Activated T-helper 17 cell treated with anti-CD3 and anti-CD28 coated beads, Interleukin-2, amount 50 U/mL, for 72 hours (primary cell): ENCODE data around the gene FAM72D. TPM values are rescaled to one million over a fixed set of nuclear protein-coding genes. Genes with fewer than 3 reads are reported as not detected.
"Not testable (repeated sequence)": the region's sequence is repeated elsewhere in the genome, so short reads cannot be mapped to it uniquely, and the experiment has no call there.

Source experiments
- ATAC-seq: fragments of 150-1000 bp; cut with Tn5 transposase; replicated peaks from 2 replicates; pipeline ENCODE4 v1.10.0; 2021; ENCODE audit warnings: mild to moderate bottlenecking, moderate library complexity
- H3K27ac Mint-ChIP-seq: one replicate; pipeline ENCODE4 v1.8.0; 2022; ENCODE audit warnings: mixed read lengths
- H3K27me3 Mint-ChIP-seq: one replicate; pipeline ENCODE4 v1.8.0; 2022; ENCODE audit warnings: mixed read lengths
- H3K36me3 Mint-ChIP-seq: one replicate; pipeline ENCODE4 v1.8.0; 2022; ENCODE audit warnings: low read depth, mild to moderate bottlenecking, mixed read lengths
- H3K4me1 Mint-ChIP-seq: one replicate; pipeline ENCODE4 v1.8.0; 2022; ENCODE audit warnings: mixed read lengths
- H3K4me3 Mint-ChIP-seq: one replicate; pipeline ENCODE4 v1.8.0; 2022; ENCODE audit warnings: mild to moderate bottlenecking, mixed read lengths
- H3K9me3 Mint-ChIP-seq: one replicate; pipeline ENCODE4 v1.8.0; 2022; ENCODE audit warnings: mixed read lengths
- total RNA-seq, 2 donors: library from RNA; stranded (reverse); gene quantifications; one replicate each; pipeline ENCODE4 v1.2.3, GENCODE V29; 2022

Gene FAM72D
- total RNA-seq = 10 to 100 TPM; 11.0 to 14.7 TPM

- not testable (repeated sequence) for H3K27ac Mint-ChIP-seq, H3K4me1 Mint-ChIP-seq, H3K27me3 Mint-ChIP-seq, H3K9me3 Mint-ChIP-seq, H3K36me3 Mint-ChIP-seq, H3K4me3 Mint-ChIP-seq
- ATAC-seq = peak; percentile 85
Measured at GRCh38 chr1:145095284-145096057, at the start of gene FAM72D, which contains the start of gene SRGAP2B. FAM72D (plus strand) TSS chr1:145095974; CDS start chr1:145096848, 874 bp downstream. SRGAP2B (minus strand) TSS chr1:145095328; CDS start chr1:145092901, 2,427 bp downstream.

GRCh38 chr1:145047553-145047952 is 48.2 kb upstream of the FAM72D start:
- not testable (repeated sequence) for H3K27ac Mint-ChIP-seq, H3K4me1 Mint-ChIP-seq, H3K9me3 Mint-ChIP-seq, H3K4me3 Mint-ChIP-seq, H3K36me3 Mint-ChIP-seq, H3K27me3 Mint-ChIP-seq
- ATAC-seq = peak; percentile 75

DNA sequence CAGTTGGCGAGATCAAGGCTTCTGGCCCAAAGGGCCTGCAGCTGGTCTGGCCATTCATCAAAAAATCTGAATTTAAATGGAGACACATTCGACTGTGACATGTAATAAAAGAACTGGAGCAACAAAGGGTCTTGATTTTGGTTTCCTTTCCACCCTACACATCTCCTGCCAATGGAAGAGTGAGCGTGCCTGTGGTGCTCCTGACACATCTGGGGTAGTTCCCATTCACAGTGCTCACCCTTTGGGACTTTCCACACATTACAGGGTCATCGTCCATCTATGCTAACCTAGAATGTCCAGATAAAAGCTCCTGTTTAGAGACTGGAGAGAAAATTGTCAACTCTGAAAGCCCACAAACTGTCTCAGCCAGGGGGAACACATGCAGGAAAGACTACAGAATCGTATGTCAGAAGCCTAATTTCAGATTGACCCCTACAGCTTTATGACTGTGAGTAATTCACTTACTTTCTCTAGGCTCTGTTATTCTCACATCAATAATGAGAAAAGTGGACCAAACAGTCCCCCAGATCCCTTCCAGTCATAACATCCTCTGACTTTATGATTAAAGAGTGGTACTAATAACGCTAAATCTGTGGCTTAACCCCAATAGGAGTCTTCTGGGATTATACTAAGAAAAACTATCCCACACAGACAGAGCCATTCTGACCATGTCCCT is 47.5 kb upstream of the FAM72D start:
- not testable (repeated sequence) for H3K36me3 Mint-ChIP-seq, H3K4me3 Mint-ChIP-seq, H3K27me3 Mint-ChIP-seq, H3K9me3 Mint-ChIP-seq, H3K27ac Mint-ChIP-seq, H3K4me1 Mint-ChIP-seq
- ATAC-seq = peak; percentile 59

- H3K27ac Mint-ChIP-seq, H3K4me3 Mint-ChIP-seq, H3K9me3 Mint-ChIP-seq, H3K27me3 Mint-ChIP-seq, ATAC-seq, H3K4me1 Mint-ChIP-seq, H3K36me3 Mint-ChIP-seq: not testable (repeated sequence)
Measured at GRCh38 chr1:145052019-145052776, 43.6 kb upstream of the FAM72D start.

GRCh38 chr1:145053428-145053827 is 42.3 kb upstream of the FAM72D start:
- not testable (repeated sequence) for H3K4me3 Mint-ChIP-seq, H3K27me3 Mint-ChIP-seq, H3K9me3 Mint-ChIP-seq, H3K4me1 Mint-ChIP-seq, H3K36me3 Mint-ChIP-seq, H3K27ac Mint-ChIP-seq, ATAC-seq

DNA sequence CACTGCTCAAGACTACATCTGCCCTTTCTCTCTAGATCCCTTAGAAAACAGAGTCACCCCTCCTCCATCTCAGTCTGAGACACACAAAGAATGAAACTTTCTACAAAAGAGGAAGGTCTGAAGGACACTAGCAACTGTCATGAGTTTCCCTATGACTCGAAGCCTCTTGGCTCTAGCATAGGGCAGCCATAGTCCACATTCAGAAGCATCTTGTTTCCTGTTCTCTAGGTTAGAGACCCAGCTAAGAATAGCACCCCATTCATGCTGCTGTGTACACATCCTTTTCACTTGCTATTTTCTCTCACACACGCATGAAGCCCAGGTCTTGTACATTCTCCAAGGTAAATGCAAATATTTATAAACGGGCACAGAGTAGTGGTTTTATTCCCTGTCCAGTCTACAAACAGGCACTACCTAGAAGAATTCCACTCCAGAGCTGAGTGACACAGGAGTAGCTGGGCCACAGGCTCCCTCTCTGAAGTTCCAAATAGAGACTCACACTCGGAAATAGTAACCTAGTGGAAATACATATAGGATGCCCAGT is 40.5 kb upstream of the FAM72D start:
- H3K9me3 Mint-ChIP-seq, H3K36me3 Mint-ChIP-seq: not testable (repeated sequence)
- peak; percentile 96 for ATAC-seq

DNA sequence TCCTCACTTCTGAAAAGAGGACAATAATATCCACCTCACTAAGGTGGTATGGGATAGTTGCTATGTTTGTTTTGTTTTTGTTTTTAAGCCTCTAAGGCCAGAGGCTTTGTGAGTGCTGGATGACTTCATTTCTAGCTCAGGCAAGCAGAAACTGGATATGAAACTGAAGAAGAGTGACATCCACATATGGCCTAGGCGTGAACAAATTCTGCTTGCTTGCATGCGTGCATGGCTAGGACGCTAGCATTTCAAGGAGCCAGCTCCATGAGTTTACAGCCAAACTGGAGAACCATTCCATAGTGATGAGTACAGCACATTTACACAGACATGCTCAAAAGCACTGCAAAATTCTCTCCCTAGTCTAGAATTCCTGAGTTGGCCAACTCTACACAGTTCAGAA is 37.6 kb upstream of the FAM72D start:
- not testable (repeated sequence) for H3K27ac Mint-ChIP-seq, H3K4me3 Mint-ChIP-seq, H3K4me1 Mint-ChIP-seq, H3K9me3 Mint-ChIP-seq, H3K36me3 Mint-ChIP-seq, H3K27me3 Mint-ChIP-seq
- ATAC-seq = peak; percentile 23

More for the DNA sequence above, 40.5 kb upstream of the FAM72D start:
- H3K4me1 Mint-ChIP-seq, H3K27ac Mint-ChIP-seq, H3K4me3 Mint-ChIP-seq, H3K27me3 Mint-ChIP-seq: not testable (repeated sequence)

GRCh38 chr1:145063285-145063684 is 32.5 kb upstream of the FAM72D start:
- not testable (repeated sequence) for H3K27ac Mint-ChIP-seq, H3K27me3 Mint-ChIP-seq, ATAC-seq, H3K9me3 Mint-ChIP-seq, H3K36me3 Mint-ChIP-seq, H3K4me1 Mint-ChIP-seq, H3K4me3 Mint-ChIP-seq

GRCh38 chr1:145063941-145064648 is 31.7 kb upstream of the FAM72D start:
- ATAC-seq, H3K9me3 Mint-ChIP-seq, H3K4me3 Mint-ChIP-seq, H3K4me1 Mint-ChIP-seq, H3K27ac Mint-ChIP-seq, H3K36me3 Mint-ChIP-seq, H3K27me3 Mint-ChIP-seq: not testable (repeated sequence)

DNA sequence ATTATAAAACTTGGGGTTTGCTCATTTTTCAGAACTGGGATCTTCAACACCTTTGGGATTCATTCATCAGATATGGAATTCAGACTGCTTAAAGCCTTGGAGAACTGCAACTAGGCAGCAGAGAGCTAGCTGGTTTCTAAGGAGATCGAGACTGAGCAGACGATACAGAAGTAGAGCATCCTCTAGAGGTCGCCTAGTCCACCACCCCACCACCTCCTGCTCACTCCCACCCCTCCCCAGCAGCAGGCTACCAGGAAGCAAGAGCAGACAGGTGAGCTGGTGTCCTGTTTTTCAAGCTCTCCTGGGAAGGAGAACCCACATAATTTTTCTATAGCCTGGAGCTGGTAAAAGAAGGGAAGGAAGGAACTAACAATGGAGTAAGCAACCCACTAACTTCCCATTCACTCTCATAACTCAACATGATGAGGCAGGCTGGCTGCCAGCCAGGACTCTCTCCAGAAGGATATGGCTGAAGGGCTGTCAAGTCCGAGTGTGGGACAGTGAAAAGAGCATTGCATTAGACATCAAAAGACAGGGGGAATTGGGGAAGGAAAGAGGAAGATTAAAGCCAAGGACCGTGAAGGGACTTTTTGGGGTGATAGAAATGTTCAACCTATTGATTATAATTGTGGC is 30.5 kb upstream of the FAM72D start:
- ATAC-seq = peak; percentile 40
- not testable (repeated sequence) for H3K9me3 Mint-ChIP-seq, H3K27me3 Mint-ChIP-seq, H3K27ac Mint-ChIP-seq, H3K4me3 Mint-ChIP-seq, H3K36me3 Mint-ChIP-seq, H3K4me1 Mint-ChIP-seq

- ATAC-seq, H3K9me3 Mint-ChIP-seq, H3K4me3 Mint-ChIP-seq, H3K27me3 Mint-ChIP-seq, H3K27ac Mint-ChIP-seq, H3K36me3 Mint-ChIP-seq, H3K4me1 Mint-ChIP-seq: not testable (repeated sequence)
Measured at GRCh38 chr1:145066486-145066885, 29.3 kb upstream of the FAM72D start.

GRCh38 chr1:145071569-145071968 is 24.2 kb upstream of the FAM72D start:
- not testable (repeated sequence) for H3K4me1 Mint-ChIP-seq, H3K36me3 Mint-ChIP-seq, H3K27ac Mint-ChIP-seq, H3K27me3 Mint-ChIP-seq, ATAC-seq, H3K4me3 Mint-ChIP-seq, H3K9me3 Mint-ChIP-seq

- ATAC-seq = peak; percentile 83
- not testable (repeated sequence) for H3K36me3 Mint-ChIP-seq, H3K9me3 Mint-ChIP-seq, H3K27me3 Mint-ChIP-seq, H3K4me3 Mint-ChIP-seq, H3K27ac Mint-ChIP-seq, H3K4me1 Mint-ChIP-seq
Measured at GRCh38 chr1:145074021-145074559, 21.7 kb upstream of the FAM72D start.

DNA sequence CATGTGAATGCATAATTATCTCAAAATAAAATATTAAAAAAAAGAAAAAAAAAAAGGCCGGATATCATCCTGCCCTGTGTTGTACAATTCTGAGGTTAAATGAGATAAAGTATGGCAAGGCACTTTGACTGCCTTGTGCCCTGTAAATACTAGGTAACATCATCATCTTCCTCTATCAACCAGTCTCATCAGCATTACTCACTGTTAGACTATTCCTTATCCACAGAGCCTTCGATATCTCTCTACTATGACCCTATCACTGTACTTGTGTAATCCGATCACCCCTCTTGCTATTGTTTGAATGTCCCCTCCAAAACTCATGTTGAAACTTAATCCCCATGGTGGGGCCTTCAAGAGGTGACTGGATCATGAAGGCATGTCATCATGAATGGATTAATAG is 18.9 kb upstream of the FAM72D start:
- H3K27me3 Mint-ChIP-seq, H3K9me3 Mint-ChIP-seq, ATAC-seq, H3K27ac Mint-ChIP-seq, H3K36me3 Mint-ChIP-seq, H3K4me1 Mint-ChIP-seq, H3K4me3 Mint-ChIP-seq: not testable (repeated sequence)
